MM.1S (cell line): ENCODE data around the gene CMPK1.

ENCODE experiments used
- DNase-seq: peaks from one replicate; pipeline ENCODE4 v3.0.0-alpha.2; 2015
- H2AFZ ChIP-seq: fragments of 300-600 bp; sonication (generic); 2 replicates; pipeline ENCODE4 v1.6.0; 2016; ENCODE audit warnings: antibody characterized with exemption, low read length
- H3F3A ChIP-seq: fragments of 300-600 bp; sonication (generic); 2 replicates; pipeline ENCODE4 v1.6.1; 2016; ENCODE audit warnings: mild to moderate bottlenecking, antibody characterized with exemption, low read length, moderate library complexity, mixed read lengths; ENCODE audit not compliant: insufficient read depth
- H3K27ac ChIP-seq: fragments of 300-600 bp; sonication (generic); 2 replicates; pipeline ENCODE4 v1.5.1; 2016; ENCODE audit warnings: mild to moderate bottlenecking, low read length
- H3K27me3 ChIP-seq: fragments of 300-600 bp; sonication (generic); replicated peaks from 2 replicates; pipeline ENCODE4 v1.6.0; 2016; ENCODE audit warnings: low read length; ENCODE audit not compliant: insufficient read depth
- H3K36me3 ChIP-seq: fragments of 300-600 bp; sonication (generic); replicated peaks from 2 replicates; pipeline ENCODE4 v1.6.1; 2016; ENCODE audit warnings: mild to moderate bottlenecking, low read length, mixed read lengths; ENCODE audit not compliant: insufficient read depth
- H3K4me1 ChIP-seq: fragments of 300-600 bp; sonication (generic); 2 replicates; pipeline ENCODE4 v1.6.1; 2016; ENCODE audit warnings: low read length, mixed read lengths
- H3K4me2 ChIP-seq: fragments of 300-600 bp; sonication (generic); 2 replicates; pipeline ENCODE4 v1.6.0; 2016; ENCODE audit warnings: low read depth, low read length
- H3K4me3 ChIP-seq: fragments of 300-600 bp; sonication (generic); 2 replicates; pipeline ENCODE4 v1.5.1; 2016; ENCODE audit warnings: low read length, mixed read lengths
- H3K79me2 ChIP-seq: fragments of 300-600 bp; sonication (generic); 2 replicates; pipeline ENCODE4 v1.6.1; 2016; ENCODE audit warnings: mixed run types, low read length, mixed read lengths
- H3K9ac ChIP-seq: fragments of 300-600 bp; sonication (generic); 2 replicates; pipeline ENCODE4 v1.6.1; 2016; ENCODE audit warnings: low read length, mixed read lengths
- H3K9me2 ChIP-seq: fragments of 300-600 bp; sonication (generic); replicated peaks from 2 replicates; pipeline ENCODE4 v1.6.1; 2016; ENCODE audit warnings: mild to moderate bottlenecking, low read length, mixed read lengths; ENCODE audit not compliant: insufficient read depth
- H3K9me3 ChIP-seq: fragments of 300-600 bp; sonication (generic); replicated peaks from 2 replicates; pipeline ENCODE4 v1.6.1; 2016; ENCODE audit warnings: mild to moderate bottlenecking, low read length, mixed read lengths; ENCODE audit not compliant: insufficient read depth
- H4K20me1 ChIP-seq: fragments of 300-600 bp; sonication (generic); 2 replicates; pipeline ENCODE4 v1.6.1; 2016; ENCODE audit warnings: mild to moderate bottlenecking, low read length, moderate library complexity, mixed read lengths; ENCODE audit not compliant: insufficient read depth
- EZH2 ChIP-seq: fragments of 300-600 bp; sonication (generic); optimal IDR thresholded peaks from 2 replicates; pipeline ENCODE3; 2017; ENCODE audit warnings: low read depth, mild to moderate bottlenecking, antibody characterized with exemption, low read length, mixed read lengths
- TF ChIP-seq, protein P1 (sequence below): fragments of 300-600 bp; sonication (generic); IDR thresholded peaks from 2 replicates; pipeline ENCODE4 v1.5.1; 2016; ENCODE audit warnings: antibody characterized with exemption, low read length, mixed read lengths

The CMPK1 gene

DNA sequence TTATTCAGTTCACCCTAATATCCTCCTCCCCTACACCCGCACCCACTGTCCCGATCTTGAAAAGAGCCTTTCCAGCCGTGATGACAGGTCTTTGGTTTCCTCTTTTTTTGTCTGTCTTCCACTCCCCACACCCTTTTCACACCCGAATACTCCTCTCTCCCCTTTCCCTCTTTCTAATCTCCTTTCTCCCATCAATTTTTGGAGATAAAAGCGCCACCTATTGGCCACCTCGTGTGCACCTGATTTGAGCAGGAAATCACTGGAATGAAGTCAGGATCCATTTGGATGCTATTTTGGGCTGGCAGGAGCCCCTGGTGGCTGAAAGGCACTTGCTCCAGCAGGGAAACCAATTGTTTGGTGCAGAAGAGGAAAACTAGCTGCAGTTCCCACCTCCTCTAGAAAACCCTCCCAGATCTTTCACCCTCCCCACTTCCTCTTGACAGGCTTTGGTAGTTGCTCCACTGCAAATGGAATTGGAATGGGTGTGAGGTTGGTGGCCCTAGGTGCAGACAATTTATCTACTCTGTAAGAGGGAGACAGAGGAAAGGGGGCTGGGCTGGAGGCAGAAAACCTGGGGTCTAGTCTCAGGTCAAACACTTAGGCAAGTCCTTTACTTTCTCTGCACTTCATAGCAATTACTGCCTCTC is 90.9 kb downstream of the CMPK1 start:
- H3K4me3 ChIP-seq = no peak overlapping the region
- no peak overlapping the region for H3K9ac ChIP-seq
- H3K27me3 ChIP-seq = no peaks in the 10 kb centered on the region
- no peaks in the 10 kb centered on the region for H3K79me2 ChIP-seq
- no peak overlapping the region for H2AFZ ChIP-seq
- no peaks in the 10 kb centered on the region for H3K9me3 ChIP-seq
- H3K36me3 ChIP-seq = no peaks in the 10 kb centered on the region
- H3K4me1 ChIP-seq = no peaks in the 10 kb centered on the region
- no peak overlapping the region for H3K4me2 ChIP-seq
- H4K20me1 ChIP-seq = no peaks in the 10 kb centered on the region
- no peaks in the 10 kb centered on the region for H3K9me2 ChIP-seq
- H3F3A ChIP-seq = no peaks in the 10 kb centered on the region
- no peak for DNase-seq
- TF ChIP-seq, protein P1, sequence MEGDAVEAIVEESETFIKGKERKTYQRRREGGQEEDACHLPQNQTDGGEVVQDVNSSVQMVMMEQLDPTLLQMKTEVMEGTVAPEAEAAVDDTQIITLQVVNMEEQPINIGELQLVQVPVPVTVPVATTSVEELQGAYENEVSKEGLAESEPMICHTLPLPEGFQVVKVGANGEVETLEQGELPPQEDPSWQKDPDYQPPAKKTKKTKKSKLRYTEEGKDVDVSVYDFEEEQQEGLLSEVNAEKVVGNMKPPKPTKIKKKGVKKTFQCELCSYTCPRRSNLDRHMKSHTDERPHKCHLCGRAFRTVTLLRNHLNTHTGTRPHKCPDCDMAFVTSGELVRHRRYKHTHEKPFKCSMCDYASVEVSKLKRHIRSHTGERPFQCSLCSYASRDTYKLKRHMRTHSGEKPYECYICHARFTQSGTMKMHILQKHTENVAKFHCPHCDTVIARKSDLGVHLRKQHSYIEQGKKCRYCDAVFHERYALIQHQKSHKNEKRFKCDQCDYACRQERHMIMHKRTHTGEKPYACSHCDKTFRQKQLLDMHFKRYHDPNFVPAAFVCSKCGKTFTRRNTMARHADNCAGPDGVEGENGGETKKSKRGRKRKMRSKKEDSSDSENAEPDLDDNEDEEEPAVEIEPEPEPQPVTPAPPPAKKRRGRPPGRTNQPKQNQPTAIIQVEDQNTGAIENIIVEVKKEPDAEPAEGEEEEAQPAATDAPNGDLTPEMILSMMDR = peak; percentile 74
- no peak for TF ChIP-seq EZH2
- no peak overlapping the region for H3K27ac ChIP-seq
